Activated T-cell treated with anti-CD3 and anti-CD28 coated beads, Interleukin-2, amount 50 U/mL, for 24 hours (primary cell): ENCODE data around the gene ZSWIM6.

Experiments used
- DNase-seq: peaks from one replicate; pipeline ENCODE4 v3.0.0-alpha.2; 2020
- H3K27ac Mint-ChIP-seq: 2 replicates; pipeline ENCODE4 v1.8.0; 2020; ENCODE audit warnings: mild to moderate bottlenecking, mixed read lengths
- H3K27me3 Mint-ChIP-seq: 2 replicates; pipeline ENCODE4 v1.8.0; 2020; ENCODE audit warnings: mixed read lengths
- H3K36me3 Mint-ChIP-seq: 2 replicates; pipeline ENCODE4 v1.8.0; 2020; ENCODE audit warnings: low read depth, mixed read lengths
- H3K4me1 Mint-ChIP-seq: 2 replicates; pipeline ENCODE4 v1.8.0; 2020; ENCODE audit warnings: low read depth, mixed read lengths
- H3K4me3 Mint-ChIP-seq: 2 replicates; pipeline ENCODE4 v1.8.0; 2020; ENCODE audit warnings: mild to moderate bottlenecking, moderate library complexity, mixed read lengths
- H3K9me3 Mint-ChIP-seq: 2 replicates; pipeline ENCODE4 v1.8.0; 2020; ENCODE audit warnings: mixed read lengths

Gene ZSWIM6

DNA sequence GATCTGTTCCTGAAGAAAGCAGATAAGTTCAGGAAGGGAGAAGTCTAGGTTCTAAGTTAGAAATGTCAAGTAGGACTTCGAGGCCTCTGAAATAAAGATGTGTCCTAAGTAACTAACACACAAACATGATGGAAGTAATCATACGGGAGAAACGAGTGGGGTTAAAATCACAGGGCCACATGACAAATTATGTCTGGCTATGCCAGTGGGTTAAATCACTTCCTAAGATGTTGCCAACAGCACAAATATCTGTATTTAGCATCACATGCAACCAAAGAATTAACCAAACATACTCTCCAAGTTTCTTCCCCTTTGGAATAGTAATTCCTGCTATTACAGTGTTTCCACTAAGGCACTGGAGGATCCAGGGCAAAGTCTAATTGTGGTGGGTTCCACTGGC is 13.7 kb upstream of the ZSWIM6 start:
- H3K36me3 Mint-ChIP-seq, result no peaks in the 10 kb centered on the region
- peaks cover 17% of the 10 kb centered on the region for H3K27me3 Mint-ChIP-seq
- DNase-seq, result no peak
- no peaks in the 10 kb centered on the region for H3K9me3 Mint-ChIP-seq
- H3K27ac Mint-ChIP-seq, result no peak overlapping the region
- H3K4me1 Mint-ChIP-seq, result peaks cover 18% of the 10 kb centered on the region
- H3K4me3 Mint-ChIP-seq, result no peak overlapping the region

- no peak overlapping the region for H3K4me3 Mint-ChIP-seq
- H3K27me3 Mint-ChIP-seq, result peaks cover 22% of the 10 kb centered on the region
- H3K27ac Mint-ChIP-seq, result no peak overlapping the region
- no peaks in the 10 kb centered on the region for H3K36me3 Mint-ChIP-seq
- peaks cover 12% of the 10 kb centered on the region for H3K4me1 Mint-ChIP-seq
- no peaks in the 10 kb centered on the region for H3K9me3 Mint-ChIP-seq
- DNase-seq, result no peak
Measured at GRCh38 chr5:61319388-61320146, 12.5 kb upstream of the ZSWIM6 start.

- no peak overlapping the region for H3K4me3 Mint-ChIP-seq
- H3K9me3 Mint-ChIP-seq, result no peaks in the 10 kb centered on the region
- peaks cover 12% of the 10 kb centered on the region for H3K4me1 Mint-ChIP-seq
- no peaks in the 10 kb centered on the region for H3K36me3 Mint-ChIP-seq
- no peak overlapping the region for H3K27ac Mint-ChIP-seq
- DNase-seq, result no peak
- H3K27me3 Mint-ChIP-seq, result peaks cover 23% of the 10 kb centered on the region
Measured at GRCh38 chr5:61320860-61321259, 11.2 kb upstream of the ZSWIM6 start.

DNA sequence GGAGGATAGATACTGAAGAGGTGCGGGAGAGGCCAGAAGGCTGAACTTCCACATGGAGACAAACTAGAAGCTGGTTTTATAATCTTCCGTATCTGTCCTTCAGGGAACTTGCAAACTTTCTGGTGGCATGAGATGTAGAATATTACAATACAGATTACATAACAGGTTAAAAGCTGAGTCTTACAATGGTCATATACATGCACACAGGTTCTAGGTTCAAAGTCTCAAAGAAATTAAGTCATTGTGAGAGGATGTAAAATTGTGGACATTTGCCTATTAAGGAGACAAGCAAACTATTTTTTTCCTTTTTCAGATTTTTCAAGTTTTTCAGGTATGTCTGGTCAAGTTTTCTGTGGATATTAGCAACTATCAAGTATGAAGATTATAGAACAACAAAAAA is 10.4 kb upstream of the ZSWIM6 start:
- DNase-seq, result no peak
- Mint-ChIP-seq H3K27ac (no peak overlapping the region), H3K9me3 (no peaks in the 10 kb centered on the region), H3K27me3 (peaks cover 28% of the 10 kb centered on the region), H3K4me3 (no peak overlapping the region), H3K36me3 (no peaks in the 10 kb centered on the region), H3K4me1 (peaks cover 12% of the 10 kb centered on the region)

DNA sequence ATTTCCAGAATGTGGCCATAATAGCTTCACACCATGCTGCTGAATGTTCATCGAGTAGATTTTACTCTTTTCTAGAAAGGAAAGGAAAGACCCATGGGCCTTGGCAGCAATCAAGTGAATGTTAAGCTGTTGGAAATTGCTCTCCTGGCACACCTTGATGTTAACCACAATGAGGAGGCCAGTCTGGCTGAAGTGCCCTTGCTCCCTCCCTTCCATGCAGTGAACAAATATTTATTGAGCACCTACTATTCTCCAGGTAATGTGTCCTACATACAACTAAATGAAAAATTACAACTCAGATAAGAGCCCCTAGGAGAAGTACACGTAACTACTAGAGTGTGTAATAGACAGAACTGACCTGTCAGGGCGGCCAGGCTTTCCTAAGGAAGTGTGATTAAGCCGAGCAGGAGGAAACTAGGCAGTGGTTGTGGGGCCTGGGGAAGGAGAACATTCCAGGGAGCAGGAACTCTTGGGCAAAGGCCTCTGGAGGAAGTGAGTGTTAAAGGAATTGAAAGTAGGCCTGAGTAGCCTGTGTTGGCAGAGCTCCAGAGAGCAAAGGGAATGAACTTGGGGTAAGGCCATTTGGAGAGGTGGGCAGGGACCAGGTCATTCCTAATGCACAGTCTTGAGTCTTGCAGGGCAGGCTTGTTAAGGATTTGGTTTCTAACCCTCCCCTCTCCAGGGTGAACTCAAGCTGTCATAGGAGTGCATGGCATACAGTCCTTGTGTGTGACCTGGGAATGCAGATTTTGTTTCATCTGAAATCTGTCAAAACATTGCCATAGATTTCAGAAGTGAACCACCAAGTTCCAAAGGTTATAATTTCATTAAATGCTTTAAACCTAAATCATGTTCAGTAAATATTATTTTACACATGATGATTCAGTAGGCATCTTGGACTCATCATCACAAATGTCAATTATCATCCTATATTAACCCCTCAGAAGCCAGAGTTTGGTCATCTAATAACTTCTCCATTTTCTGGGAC is 9.0 kb upstream of the ZSWIM6 start:
- H3K4me3 Mint-ChIP-seq, result no peak overlapping the region
- H3K4me1 Mint-ChIP-seq, result peaks cover 21% of the 10 kb centered on the region

GRCh38 chr5:61327760-61328753 is 4.0 kb upstream of the ZSWIM6 start:
- Mint-ChIP-seq H3K27me3 (peaks cover 40% of the 10 kb centered on the region), H3K4me3 (no peak overlapping the region), H3K27ac (no peak overlapping the region), H3K36me3 (peaks cover 2% of the 10 kb centered on the region), H3K9me3 (no peaks in the 10 kb centered on the region), H3K4me1 (peaks cover 33% of the 10 kb centered on the region)
- DNase-seq, result peak; percentile 34

More for the DNA sequence above, 9.0 kb upstream of the ZSWIM6 start:
- H3K27me3 Mint-ChIP-seq, result peaks cover 35% of the 10 kb centered on the region
- H3K9me3 Mint-ChIP-seq, result no peaks in the 10 kb centered on the region
- no peak overlapping the region for H3K27ac Mint-ChIP-seq
- DNase-seq, result no peak
- no peaks in the 10 kb centered on the region for H3K36me3 Mint-ChIP-seq

GRCh38 chr5:61328791-61329549 is 3.1 kb upstream of the ZSWIM6 start:
- Mint-ChIP-seq H3K27me3 (peaks cover 35% of the 10 kb centered on the region), H3K4me1 (peaks cover 35% of the 10 kb centered on the region), H3K36me3 (peaks cover 6% of the 10 kb centered on the region), H3K27ac (no peak overlapping the region), H3K9me3 (no peaks in the 10 kb centered on the region), H3K4me3 (no peak overlapping the region)
- no peak for DNase-seq

DNA sequence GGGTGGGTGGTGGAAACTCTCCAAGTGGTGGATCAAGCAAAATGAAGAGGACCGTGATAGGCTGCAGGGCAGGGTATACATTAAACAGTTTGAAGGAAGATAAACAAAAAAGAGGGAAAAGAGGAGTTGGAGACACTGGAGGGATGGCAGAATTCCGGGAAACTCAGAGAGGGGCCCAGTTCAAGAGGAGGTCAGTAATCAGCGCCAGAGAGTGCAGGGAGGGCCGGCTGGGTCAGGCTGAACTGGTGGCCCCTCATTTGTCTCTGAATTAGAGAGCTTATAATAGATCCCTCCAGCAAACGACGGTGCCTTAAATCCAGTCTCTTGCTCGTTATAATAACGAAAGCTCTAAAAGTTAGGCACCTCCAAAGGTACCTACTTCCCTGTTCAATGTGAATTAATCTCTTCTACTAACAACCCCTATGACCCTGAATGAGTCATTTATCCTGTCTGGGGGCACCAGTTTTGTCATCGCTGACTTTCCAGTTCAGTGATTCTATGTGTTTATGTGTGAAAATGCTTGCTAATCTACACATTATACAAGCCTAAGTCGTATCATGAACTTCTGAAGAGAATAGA is 2.4 kb upstream of the ZSWIM6 start:
- Mint-ChIP-seq H3K36me3 (peaks cover 6% of the 10 kb centered on the region), H3K9me3 (no peaks in the 10 kb centered on the region), H3K27me3 (peaks cover 34% of the 10 kb centered on the region), H3K4me3 (peak overlapping the region; percentile 67), H3K4me1 (peaks cover 41% of the 10 kb centered on the region), H3K27ac (peak overlapping the region; percentile 59)
- no peak for DNase-seq

DNA sequence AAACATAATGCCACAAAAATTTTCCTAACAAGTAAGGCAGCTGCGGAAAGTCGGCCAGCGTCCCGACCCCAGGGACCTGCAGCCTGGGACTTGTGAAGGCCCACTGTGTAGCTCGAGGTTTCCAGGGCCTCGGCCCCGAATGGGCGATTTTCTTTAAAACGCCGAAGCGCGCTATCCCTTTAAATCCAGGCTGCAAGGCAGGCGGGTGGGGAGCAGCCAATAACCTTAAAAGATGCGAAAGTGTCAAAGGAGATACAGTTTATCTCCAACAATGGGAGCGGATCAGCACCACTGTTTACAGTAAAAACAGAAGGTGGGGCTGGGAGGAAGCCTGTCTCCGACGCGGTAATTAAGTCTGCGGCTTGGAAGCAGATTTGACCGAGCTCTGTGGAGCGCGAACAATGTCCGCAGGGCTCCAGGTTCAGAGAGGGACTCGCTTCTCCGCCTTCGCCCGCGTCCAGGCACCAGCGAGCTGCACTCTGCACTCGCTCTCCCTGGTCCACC is 1.7 kb upstream of the ZSWIM6 start:
- DNase-seq, result no peak
- peak overlapping the region; percentile 67 for H3K4me3 Mint-ChIP-seq
- peaks cover 6% of the 10 kb centered on the region for H3K36me3 Mint-ChIP-seq
- H3K9me3 Mint-ChIP-seq, result no peaks in the 10 kb centered on the region
- H3K4me1 Mint-ChIP-seq, result peaks cover 49% of the 10 kb centered on the region
- H3K27ac Mint-ChIP-seq, result peak overlapping the region; percentile 59
- H3K27me3 Mint-ChIP-seq, result peaks cover 30% of the 10 kb centered on the region

GRCh38 chr5:61330845-61331406 is 1.1 kb upstream of the ZSWIM6 start:
- Mint-ChIP-seq H3K4me3 (peak overlapping the region; percentile 87), H3K36me3 (peaks cover 6% of the 10 kb centered on the region), H3K9me3 (no peaks in the 10 kb centered on the region), H3K4me1 (peaks cover 51% of the 10 kb centered on the region), H3K27ac (no peak overlapping the region), H3K27me3 (peaks cover 28% of the 10 kb centered on the region)
- DNase-seq, result peak; percentile 81

DNA sequence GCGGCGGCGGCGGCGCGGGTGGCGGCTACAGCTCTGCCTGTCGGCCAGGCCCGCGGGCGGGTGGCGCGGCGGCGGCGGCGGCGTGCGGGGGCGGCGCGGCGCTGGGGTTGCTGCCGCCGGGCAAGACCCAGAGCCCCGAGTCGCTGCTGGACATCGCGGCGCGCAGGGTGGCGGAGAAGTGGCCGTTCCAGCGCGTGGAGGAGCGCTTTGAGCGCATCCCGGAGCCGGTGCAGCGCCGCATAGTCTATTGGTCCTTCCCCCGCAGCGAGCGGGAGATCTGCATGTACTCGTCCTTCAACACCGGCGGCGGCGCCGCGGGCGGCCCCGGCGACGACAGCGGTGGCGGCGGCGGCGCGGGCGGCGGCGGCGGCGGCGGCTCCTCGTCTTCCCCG is 296 bp downstream of the ZSWIM6 start:
- Mint-ChIP-seq H3K27ac (peak overlapping the region; percentile 95), H3K27me3 (peaks cover 19% of the 10 kb centered on the region), H3K9me3 (no peaks in the 10 kb centered on the region), H3K4me3 (peak overlapping the region; percentile 87), H3K36me3 (peaks cover 15% of the 10 kb centered on the region), H3K4me1 (peaks cover 51% of the 10 kb centered on the region)
- no peak for DNase-seq

GRCh38 chr5:61332851-61333320 is 828 bp downstream of the ZSWIM6 start:
- Mint-ChIP-seq H3K27me3 (peaks cover 16% of the 10 kb centered on the region), H3K9me3 (no peaks in the 10 kb centered on the region), H3K4me1 (peaks cover 46% of the 10 kb centered on the region), H3K4me3 (peak overlapping the region; percentile 83), H3K36me3 (peaks cover 15% of the 10 kb centered on the region), H3K27ac (no peak overlapping the region)
- peak; percentile 52 for DNase-seq
